ENCODE results near the gene ABHD17C.

GRCh38 chr15:80776420-80777045, 81.4 kb downstream of the ABHD17C start:
- TF ChIP-seq CTCF (IDR thresholded peaks at IDR 0.05; ENCODE audit: insufficient read depth, low read length) = peak; percentile 70
- TF ChIP-seq POLR2AphosphoS5 (IDR thresholded peaks at IDR 0.05; ENCODE audit: low read depth) = no peak
- TF ChIP-seq REST (IDR thresholded peaks at IDR 0.05; ENCODE audit: insufficient replicate concordance, low read depth) = no peak
- no peak for TF ChIP-seq GABPA (IDR thresholded peaks at IDR 0.05; ENCODE audit: low read depth)
- no peak for TF ChIP-seq SPI1 (IDR thresholded peaks at IDR 0.05; ENCODE audit: borderline replicate concordance, low read depth)
